ENCODE measurements around the gene SLPI. TPM values are rescaled to one million over a fixed set of nuclear protein-coding genes. Genes with fewer than 3 reads are reported as not detected.

Gene SLPI
- total and polyA plus RNA-seq, 2 of the 13 experiments (the other 11 are each of a cell fraction or from before 2014, with no cell fraction given): 0.13 TPM; not detected in 1

GRCh38 chr20:45253261-45253660, 1.1 kb downstream of the SLPI start (continued):
- TF ChIP-seq MAZ (IDR thresholded peaks at IDR 0.05; ENCODE audit: borderline replicate concordance, low read depth, low read length) (no peak), MAZ (CRISPR knock-in tag; IDR thresholded peaks at IDR 0.05; ENCODE audit: low read depth) (no peak), ZNF253 (CRISPR knock-in tag; IDR thresholded peaks at IDR 0.05; ENCODE audit: borderline replicate concordance) (no peak), STAT5B (CRISPR knock-in tag; IDR thresholded peaks at IDR 0.05) (no peak), CREBL2 (CRISPR knock-in tag; IDR thresholded peaks at IDR 0.05; ENCODE audit: borderline replicate concordance) (no peak), ZNF256 (CRISPR knock-in tag; conservative IDR thresholded peaks at IDR 0.05) (no peak), MED1 (CRISPR knock-in tag; IDR thresholded peaks at IDR 0.05) (no peak), ZNF383 (CRISPR knock-in tag; IDR thresholded peaks at IDR 0.05; ENCODE audit: borderline replicate concordance) (no peak)

- 7% methylated on average over 5 of the region's 5 CpGs for WGBS (ENCODE audit: low lambda C conversion rate)
- peaks cover 0 to 11% of the 10 kb centered on the region in 2 experiments; a peak in 1 of 5 replicates for H3K27me3 ChIP-seq (ENCODE audit: control insufficient read depth in 1 of 2, insufficient read depth in 2 of 2, low read length in 2 of 2)
- no peak overlapping the region for H2AFZ ChIP-seq (ENCODE audit: low read length)
- H3K9ac ChIP-seq (ENCODE audit: insufficient read depth, low read depth, low read length): no peak overlapping the region
- no peaks in the 10 kb centered on the region for H3K36me3 ChIP-seq (replicated peaks in 1 of 2; ENCODE audit: control insufficient read depth in 1 of 2, insufficient read depth in 2 of 2, low read length in 2 of 2)
- intact Hi-C loops (cut with micrococcal nuclease; ENCODE audit: unreplicated experiment) (no loop called here), in situ Hi-C loops (cut with HindIII; ENCODE audit: extremely low pct_ligation_motif_present, low pct_unique_long_range_greater_than_20kb) (no loop called here)
- H3K4me1 ChIP-seq (ENCODE audit: insufficient read depth, low read length): peaks cover 13% of the 10 kb centered on the region
- no peak overlapping the region for H3K4me3 ChIP-seq (replicated peaks in 1 of 3; ENCODE audit: insufficient read depth in 1 of 3, low read depth in 2 of 3, low read length in 3 of 3)
- CTCF ChIA-PET (ENCODE audit: low intra/inter-chr PET ratio, low total read pairs): no interaction called here
- no peaks in the 10 kb centered on the region for H3K79me2 ChIP-seq (ENCODE audit: insufficient read depth, low read length)
- no peak overlapping the region for H3K27ac ChIP-seq (ENCODE audit: extremely low read length, insufficient read depth, low read length)
- no peak for DNase-seq (ENCODE audit: low spot score)
- BruUV-seq (replicated peaks): no TSS peak
- FAIRE-seq: no peak
- POLR2A ChIA-PET: no interaction called here
- H3K9me3 ChIP-seq (ENCODE audit: low read length): no peaks in the 10 kb centered on the region
- no peak overlapping the region for H3K4me2 ChIP-seq (ENCODE audit: low read depth, low read length)
- ATAC-seq: no peak
- H4K20me1 ChIP-seq (ENCODE audit: insufficient read depth, low read length): no peaks in the 10 kb centered on the region
- peak; percentile 95 to 97 for TF ChIP-seq MAFK (conservative IDR thresholded peaks at IDR 0.05 in 1 of 2, IDR thresholded peaks at IDR 0.05 in 1 of 2; ENCODE audit: low read length in 2 of 2)
- no peak for TF ChIP-seq MATR3 (CRISPR knock-in tag; IDR thresholded peaks at IDR 0.05)
- TF ChIP-seq MAFF (IDR thresholded peaks at IDR 0.05; ENCODE audit: low read depth, low read length): peak; percentile 94
- TF ChIP-seq ZNF646 (CRISPR knock-in tag; IDR thresholded peaks at IDR 0.05): no peak
- TF ChIP-seq PTBP1 (IDR thresholded peaks at IDR 0.05; ENCODE audit: low read depth, low read length, poor library complexity, severe bottlenecking): no peak
- TF ChIP-seq ZNF329 (CRISPR knock-in tag; IDR thresholded peaks at IDR 0.05; ENCODE audit: low read depth): no peak
Measured at GRCh38 chr20:45251884-45252560, 2.3 kb downstream of the SLPI start.
